ENCODE results near the gene NPAS2.

Gene NPAS2

GRCh38 chr2:100791936-100792308, 28.0 kb upstream of the NPAS2 start:
- DNase-seq (ENCODE audit: low spot score) (no peak), ATAC-seq (ENCODE audit: low read depth) (no peak)
- TF ChIP-seq CTCF (IDR thresholded peaks at IDR 0.05; ENCODE audit: poor library complexity, severe bottlenecking), result no peak
- Histone ChIP-seq H3K27ac (ENCODE audit: poor library complexity, severe bottlenecking) (no peak overlapping the region), H3K36me3 (ENCODE audit: low read depth) (no peaks in the 10 kb centered on the region), H3K27me3 (ENCODE audit: insufficient read depth, poor library complexity, severe bottlenecking) (no peaks in the 10 kb centered on the region), H3K4me1 (ENCODE audit: insufficient read depth, poor library complexity, severe bottlenecking) (peaks cover 10% of the 10 kb centered on the region), H3K9me3 (ENCODE audit: severe bottlenecking) (no peaks in the 10 kb centered on the region), H3K4me3 (ENCODE audit: severe bottlenecking) (no peak overlapping the region)

GRCh38 chr2:100793220-100793619, 26.7 kb upstream of the NPAS2 start:
- Histone ChIP-seq H3K4me1 (ENCODE audit: insufficient read depth, poor library complexity, severe bottlenecking) (peaks cover 12% of the 10 kb centered on the region), H3K36me3 (ENCODE audit: low read depth) (no peaks in the 10 kb centered on the region), H3K27me3 (ENCODE audit: insufficient read depth, poor library complexity, severe bottlenecking) (no peaks in the 10 kb centered on the region), H3K4me3 (ENCODE audit: severe bottlenecking) (no peak overlapping the region), H3K27ac (ENCODE audit: poor library complexity, severe bottlenecking) (no peak overlapping the region), H3K9me3 (ENCODE audit: severe bottlenecking) (no peaks in the 10 kb centered on the region)
- TF ChIP-seq CTCF (IDR thresholded peaks at IDR 0.05; ENCODE audit: poor library complexity, severe bottlenecking), result no peak
- DNase-seq (ENCODE audit: low spot score) (no peak), ATAC-seq (ENCODE audit: low read depth) (no peak)

GRCh38 chr2:100793982-100794381, 26.0 kb upstream of the NPAS2 start:
- DNase-seq (ENCODE audit: low spot score) (no peak), ATAC-seq (ENCODE audit: low read depth) (no peak)
- H3K9me3 ChIP-seq (ENCODE audit: severe bottlenecking), result no peaks in the 10 kb centered on the region
- H3K27me3 ChIP-seq (ENCODE audit: insufficient read depth, poor library complexity, severe bottlenecking), result no peaks in the 10 kb centered on the region
- H3K27ac ChIP-seq (ENCODE audit: poor library complexity, severe bottlenecking), result no peak overlapping the region
- no peaks in the 10 kb centered on the region for H3K36me3 ChIP-seq (ENCODE audit: low read depth)
- H3K4me3 ChIP-seq (ENCODE audit: severe bottlenecking), result no peak overlapping the region
- no peak for TF ChIP-seq CTCF (IDR thresholded peaks at IDR 0.05; ENCODE audit: poor library complexity, severe bottlenecking)
- H3K4me1 ChIP-seq (ENCODE audit: insufficient read depth, poor library complexity, severe bottlenecking), result peaks cover 12% of the 10 kb centered on the region

- DNase-seq (ENCODE audit: low spot score) (no peak), ATAC-seq (ENCODE audit: low read depth) (peak; percentile 80)
- no peak overlapping the region for H3K4me3 ChIP-seq (ENCODE audit: severe bottlenecking)
- H3K27ac ChIP-seq (ENCODE audit: poor library complexity, severe bottlenecking), result peak overlapping the region; percentile 67
- peaks cover 22% of the 10 kb centered on the region for H3K4me1 ChIP-seq (ENCODE audit: insufficient read depth, poor library complexity, severe bottlenecking)
- H3K9me3 ChIP-seq (ENCODE audit: severe bottlenecking), result no peaks in the 10 kb centered on the region
- no peaks in the 10 kb centered on the region for H3K27me3 ChIP-seq (ENCODE audit: insufficient read depth, poor library complexity, severe bottlenecking)
- TF ChIP-seq CTCF (IDR thresholded peaks at IDR 0.05; ENCODE audit: poor library complexity, severe bottlenecking), result no peak
- no peaks in the 10 kb centered on the region for H3K36me3 ChIP-seq (ENCODE audit: low read depth)
Measured at GRCh38 chr2:100796499-100797100, 23.3 kb upstream of the NPAS2 start.

GRCh38 chr2:100799686-100800085, 20.3 kb upstream of the NPAS2 start:
- Histone ChIP-seq H3K36me3 (ENCODE audit: low read depth) (no peaks in the 10 kb centered on the region), H3K4me1 (ENCODE audit: insufficient read depth, poor library complexity, severe bottlenecking) (peaks cover 27% of the 10 kb centered on the region), H3K27ac (ENCODE audit: poor library complexity, severe bottlenecking) (no peak overlapping the region), H3K27me3 (ENCODE audit: insufficient read depth, poor library complexity, severe bottlenecking) (no peaks in the 10 kb centered on the region), H3K9me3 (ENCODE audit: severe bottlenecking) (no peaks in the 10 kb centered on the region), H3K4me3 (ENCODE audit: severe bottlenecking) (no peak overlapping the region)
- no peak for TF ChIP-seq CTCF (IDR thresholded peaks at IDR 0.05; ENCODE audit: poor library complexity, severe bottlenecking)
- DNase-seq (ENCODE audit: low spot score) (no peak), ATAC-seq (ENCODE audit: low read depth) (no peak)
